Fibroblast of pulmonary artery (primary cell): ENCODE data around the gene OTUD6A.
A peak's percentile ranks its signal among the peaks of the same experiment; 100 is the strongest.

ENCODE experiments used
- DNase-seq: peaks from one replicate; pipeline ENCODE4 v3.0.0-alpha.2; 2010; ENCODE audit warnings: low read depth
- H3K4me3 ChIP-seq: replicated peaks from 2 replicates; pipeline ENCODE4 v1.5.1; 2011; ENCODE audit warnings: low read depth, mild to moderate bottlenecking, control low read depth, low read length, moderate library complexity
- CTCF ChIP-seq: IDR thresholded peaks from 2 replicates; pipeline ENCODE4 v1.5.1; 2011; ENCODE audit warnings: mild to moderate bottlenecking, control low read depth, low read length, inconsistent platforms; ENCODE audit errors: missing control alignments

Gene OTUD6A

DNA sequence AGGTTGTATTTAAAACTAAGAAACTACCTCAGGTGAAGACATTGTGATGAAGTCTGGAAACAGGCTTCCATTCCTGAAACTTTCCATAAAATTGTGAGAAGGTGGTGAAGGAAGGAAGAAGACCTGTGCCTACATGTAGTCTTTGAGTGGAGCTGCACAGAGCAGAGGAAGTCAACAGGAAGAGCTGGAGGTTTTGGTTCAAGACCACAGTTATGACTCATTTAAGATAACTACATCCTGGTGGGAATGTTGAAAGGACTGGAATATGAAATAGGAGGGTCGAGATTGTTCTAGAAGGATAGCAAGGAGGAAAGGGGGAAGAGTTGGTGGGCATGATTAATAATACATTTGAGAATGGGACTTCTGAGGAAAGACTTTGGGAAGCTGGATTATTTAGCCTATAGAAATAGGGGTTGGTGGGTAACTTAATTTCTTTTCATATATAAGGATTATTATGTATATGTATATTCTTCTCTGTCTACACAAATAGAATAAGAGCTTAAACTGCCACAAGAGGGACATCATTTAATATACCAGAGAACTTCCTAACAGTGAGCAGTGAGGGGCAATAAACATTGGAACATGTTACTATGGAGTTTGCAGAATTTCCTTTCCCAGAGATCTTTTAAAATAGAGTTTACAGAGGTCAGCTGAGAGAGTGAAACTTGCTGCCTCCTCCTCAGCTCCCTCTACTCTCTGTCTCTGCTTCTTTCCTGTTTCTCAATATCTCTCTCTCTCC, 36.0 kb upstream of the OTUD6A start:
- no peak overlapping the region for H3K4me3 ChIP-seq
- TF ChIP-seq CTCF = no peak
- DNase-seq = peak; percentile 62

GRCh38 chrX:70026851-70027200, 35.4 kb upstream of the OTUD6A start:
- no peak for TF ChIP-seq CTCF
- H3K4me3 ChIP-seq = no peak overlapping the region
- DNase-seq = peak; percentile 57

GRCh38 chrX:70029863-70030262, 32.4 kb upstream of the OTUD6A start:
- no peak overlapping the region for H3K4me3 ChIP-seq
- no peak for TF ChIP-seq CTCF
- no peak for DNase-seq

DNA sequence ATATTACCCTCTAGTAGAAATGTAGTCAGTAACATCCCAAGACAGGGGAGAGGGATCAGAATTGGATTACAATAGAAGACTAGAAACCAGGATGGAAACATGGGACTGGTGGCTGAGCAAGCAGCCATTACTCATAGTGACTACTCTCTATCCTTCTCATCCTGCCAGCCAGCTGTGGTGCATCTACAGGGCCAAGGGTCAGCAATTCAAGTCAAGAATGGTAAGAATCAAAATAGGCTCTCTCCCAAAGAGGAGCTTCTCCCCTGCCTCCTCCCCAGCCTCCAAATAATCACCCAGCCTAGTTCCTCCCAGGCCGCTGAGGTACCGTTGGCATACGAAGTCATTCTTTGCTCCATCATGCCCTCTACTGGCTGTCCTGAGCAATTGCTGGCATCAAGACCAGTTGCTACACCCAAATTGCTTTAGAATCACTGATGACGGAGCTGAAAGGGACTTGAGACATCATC, 31.9 kb upstream of the OTUD6A start:
- H3K4me3 ChIP-seq = no peak overlapping the region
- DNase-seq = peak; percentile 78
- peak; percentile 82 for TF ChIP-seq CTCF

- peak; percentile 18 for TF ChIP-seq CTCF
- peak; percentile 34 for DNase-seq
Observed at GRCh38 chrX:70032792-70033191, 29.5 kb upstream of the OTUD6A start.

GRCh38 chrX:70033348-70034051, 28.8 kb upstream of the OTUD6A start:
- peak; percentile 55 for TF ChIP-seq CTCF
- peak; percentile 45 for DNase-seq
- H3K4me3 ChIP-seq = no peak overlapping the region

More at GRCh38 chrX:70032792-70033191, 29.5 kb upstream of the OTUD6A start:
- H3K4me3 ChIP-seq = no peak overlapping the region

DNA sequence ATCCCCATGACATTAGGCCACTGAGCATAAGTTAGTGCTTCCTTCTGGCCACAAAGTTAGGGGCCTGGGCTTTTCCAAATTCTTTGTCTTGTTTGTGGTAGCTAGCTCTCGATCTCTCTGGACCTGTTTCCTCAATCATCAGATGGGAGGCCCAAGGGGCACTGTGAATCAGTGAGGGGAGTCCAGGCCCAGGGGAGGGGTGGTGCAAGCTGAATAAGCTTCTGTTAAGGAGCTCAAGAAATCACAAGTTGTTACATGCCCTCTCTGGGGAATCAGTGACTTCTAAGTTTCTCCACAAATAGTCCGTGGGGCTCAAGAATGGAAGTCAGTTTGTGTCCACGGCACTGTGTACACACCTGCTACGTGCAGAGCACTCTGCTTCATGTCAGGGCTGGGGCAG, 27.6 kb upstream of the OTUD6A start:
- no peak for TF ChIP-seq CTCF
- H3K4me3 ChIP-seq = no peak overlapping the region
- no peak for DNase-seq
